CD4-positive, alpha-beta T cell treated with Interferon gamma for 1 hour (primary cell): ENCODE data around the gene PCSK7.

ENCODE experiments used
- DNase-seq: peaks from one replicate; pipeline ENCODE4 v3.0.0-alpha.2; 2020

Gene PCSK7

GRCh38 chr11:117180020-117180419, 51.9 kb downstream of the PCSK7 start:
- no peak for DNase-seq

GRCh38 chr11:117179048-117179999, 52.5 kb downstream of the PCSK7 start:
- DNase-seq: peak; percentile 48

- peak; percentile 88 for DNase-seq
Observed at GRCh38 chr11:117178210-117179034, 53.5 kb downstream of the PCSK7 start, which contains the start of gene SIDT2. TSS of gene SIDT2 (plus strand) at chr11:117178743. CDS start at chr11:117179264, 521 bp downstream.

GRCh38 chr11:117177534-117178209, 54.2 kb downstream of the PCSK7 start:
- DNase-seq: no peak

- no peak for DNase-seq
Observed at GRCh38 chr11:117176186-117176585, 55.7 kb downstream of the PCSK7 start.

- DNase-seq: no peak
Observed at GRCh38 chr11:117175781-117176180, 56.1 kb downstream of the PCSK7 start.

GRCh38 chr11:117175104-117175503, 56.8 kb downstream of the PCSK7 start:
- DNase-seq: no peak

- DNase-seq: no peak
Observed at GRCh38 chr11:117172724-117173421, 59.0 kb downstream of the PCSK7 start.

- no peak for DNase-seq
Observed at GRCh38 chr11:117171404-117172061, 60.3 kb downstream of the PCSK7 start.

- no peak for DNase-seq
Observed at GRCh38 chr11:117171007-117171403, 60.9 kb downstream of the PCSK7 start.

- DNase-seq: no peak
Observed at GRCh38 chr11:117170210-117170609, 61.7 kb downstream of the PCSK7 start.

GRCh38 chr11:117169736-117170135, 62.1 kb downstream of the PCSK7 start:
- DNase-seq: no peak

GRCh38 chr11:117166491-117166890, 65.4 kb downstream of the PCSK7 start:
- DNase-seq: no peak

GRCh38 chr11:117160826-117161225, 71.0 kb downstream of the PCSK7 start:
- DNase-seq: no peak

GRCh38 chr11:117159892-117160291, 72.0 kb downstream of the PCSK7 start:
- no peak for DNase-seq

GRCh38 chr11:117157507-117157906, 74.4 kb downstream of the PCSK7 start:
- no peak for DNase-seq

- DNase-seq: no peak
Observed at GRCh38 chr11:117154468-117154867, 77.4 kb downstream of the PCSK7 start.
